ENCODE measurements around the gene PYGM.

- TF ChIP-seq CTCF (IDR thresholded peaks at IDR 0.05 in 4 of 5, conservative IDR thresholded peaks at IDR 0.05 in 1 of 5) = no peak
- no peak for TF ChIP-seq POLR2A (IDR thresholded peaks at IDR 0.05)
These were observed 44.1 kb upstream of the PYGM start for GRCh38 chr11:64803846-64804345.

All from gastrocnemius medialis (tissue), 4 donors.